ENCODE results near the gene ZNF84. TPM values are rescaled to one million over a fixed set of nuclear protein-coding genes. Genes with fewer than 3 reads are reported as not detected.

The ZNF84 gene
- polyA plus RNA-seq, 1 of the 3 experiments (the other 2 are of a cell fraction), result 12.2 TPM

Small RNA genes lying within 50 kb of the gene (small RNA-seq; reads per million reads assigned to genes)
- 0 to 0.21 (median 0) reads per million in 7 experiments for gene RNU4ATAC12P

Other genes starting within 250 kb of the ZNF84 start
- gene GOLGA3, start 208.6 kb upstream of the ZNF84 start, polyA plus RNA-seq (2012; rRNA removed), result 16.9 and 18.0 TPM in 2 replicates
- 31.6 and 39.3 TPM in 2 replicates for gene CHFR, start 149.9 kb upstream of the ZNF84 start, polyA plus RNA-seq (2012; rRNA removed)
- 4.0 and 6.9 TPM in 2 replicates for gene ZNF605, start 81.2 kb upstream of the ZNF84 start, polyA plus RNA-seq (2012; rRNA removed)
- 7.3 and 9.4 TPM in 2 replicates for gene ZNF26, start 51.1 kb upstream of the ZNF84 start, polyA plus RNA-seq (2012; rRNA removed)
- 5.1 and 7.9 TPM in 2 replicates for gene ZNF140, start 43.4 kb downstream of the ZNF84 start, polyA plus RNA-seq (2012; rRNA removed)
- 0.33 and 0.50 TPM in 2 replicates for gene ZNF891, start 92.8 kb downstream of the ZNF84 start, polyA plus RNA-seq (2012; rRNA removed)
- gene ZNF10, start 93.1 kb downstream of the ZNF84 start, polyA plus RNA-seq (2012; rRNA removed), result 4.0 and 4.5 TPM in 2 replicates
- 5.2 and 5.5 TPM in 2 replicates for gene ZNF268, start 144.0 kb downstream of the ZNF84 start, polyA plus RNA-seq (2012; rRNA removed)
- gene ANHX, start 198.4 kb downstream of the ZNF84 start, polyA plus RNA-seq (2012; rRNA removed), result not detected in 2 replicates